ENCODE data around the gene FLG2.
"Not testable (repeated sequence)": the region's sequence is repeated elsewhere in the genome, so short reads cannot be mapped to it uniquely, and the experiment has no call there.

The FLG2 gene

DNA sequence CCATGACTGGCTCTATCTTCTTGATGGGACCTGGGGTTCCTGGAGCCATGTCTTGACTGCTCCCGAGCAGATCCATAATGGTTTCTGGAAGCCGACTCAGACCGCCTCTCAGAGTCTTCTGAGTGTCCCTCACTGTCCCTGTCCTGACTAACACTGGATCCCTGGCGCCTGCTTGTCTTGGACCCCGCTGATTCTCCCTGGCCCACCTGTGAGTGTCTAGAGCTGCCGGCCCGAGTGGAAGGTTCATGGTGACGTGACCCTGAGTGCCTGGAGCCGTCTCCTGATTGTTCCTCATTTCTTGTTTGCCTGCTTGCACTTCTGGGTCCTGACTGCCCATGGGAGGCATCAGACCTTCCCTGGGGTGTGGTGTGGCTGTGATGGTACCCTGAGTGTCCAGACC is 49.9 kb downstream of the FLG2 start:
- no peak for DNase-seq

DNA sequence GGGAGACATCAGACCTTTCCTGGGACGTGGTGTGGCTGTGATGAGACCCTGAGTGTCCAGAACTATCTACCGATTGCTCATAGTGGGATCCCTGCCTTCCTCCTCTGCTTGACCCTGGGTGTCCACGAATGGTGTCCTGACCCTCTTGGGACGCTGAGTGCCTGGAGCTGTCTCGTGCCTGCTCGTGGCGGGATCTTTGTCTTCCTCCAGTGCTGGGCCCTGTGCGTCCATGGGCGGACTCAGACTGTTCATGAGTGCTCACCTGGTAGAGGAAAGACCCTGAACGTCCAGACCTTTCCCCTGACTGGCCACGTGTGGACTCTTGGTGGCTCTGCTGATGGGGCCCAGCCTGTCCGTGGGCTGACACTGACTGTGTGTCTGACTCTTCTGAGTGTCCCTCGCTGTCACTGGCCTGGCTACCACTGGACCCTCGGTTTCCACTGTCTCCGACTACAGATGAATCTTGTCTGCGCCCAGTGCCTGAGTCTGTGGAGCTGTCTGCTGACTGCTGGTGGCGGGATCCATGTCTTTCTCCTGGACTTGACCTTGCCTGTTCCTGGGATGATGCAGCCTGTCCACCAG is 50.4 kb downstream of the FLG2 start:
- DNase-seq = not testable (repeated sequence)

DNA sequence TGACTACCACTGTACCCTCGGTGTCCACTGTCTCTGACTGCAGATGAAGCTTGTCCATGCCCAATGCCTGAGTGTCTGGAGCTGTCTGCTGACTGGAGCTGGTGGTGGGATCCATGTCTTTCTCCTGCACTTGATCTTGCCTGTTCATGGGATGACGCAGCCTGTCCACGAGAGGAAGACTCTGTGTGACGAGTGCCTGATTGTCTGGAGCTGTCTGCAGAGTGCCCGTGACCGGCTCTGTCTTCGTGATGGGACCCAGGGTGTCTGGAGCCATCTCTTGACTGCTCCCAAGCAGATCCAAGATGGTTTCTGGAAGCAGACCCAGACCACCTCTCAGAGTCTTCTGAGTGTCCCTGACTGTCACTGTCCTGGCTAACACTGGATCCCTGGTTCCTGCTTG is 51.0 kb downstream of the FLG2 start:
- DNase-seq = not testable (repeated sequence)

DNA sequence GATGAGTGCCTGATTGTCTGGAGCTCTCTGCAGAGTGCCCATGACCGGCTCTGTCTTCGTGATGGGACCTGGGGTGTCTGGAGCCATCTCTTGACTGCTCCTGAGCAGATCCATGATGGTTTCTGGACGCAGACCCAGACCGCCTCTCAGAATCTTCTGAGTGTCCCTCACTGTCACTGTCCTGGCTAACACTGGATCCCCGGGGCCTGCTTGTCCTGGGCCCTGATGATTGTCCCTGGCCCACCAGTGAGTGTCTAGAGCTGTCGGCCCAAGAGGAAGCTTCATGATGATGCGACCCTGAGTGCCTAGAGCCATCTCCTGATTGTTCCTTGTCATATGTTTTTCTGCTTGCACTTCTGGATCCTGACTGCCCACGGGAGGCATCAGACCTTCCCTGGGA is 51.8 kb downstream of the FLG2 start:
- DNase-seq = not testable (repeated sequence)

DNA sequence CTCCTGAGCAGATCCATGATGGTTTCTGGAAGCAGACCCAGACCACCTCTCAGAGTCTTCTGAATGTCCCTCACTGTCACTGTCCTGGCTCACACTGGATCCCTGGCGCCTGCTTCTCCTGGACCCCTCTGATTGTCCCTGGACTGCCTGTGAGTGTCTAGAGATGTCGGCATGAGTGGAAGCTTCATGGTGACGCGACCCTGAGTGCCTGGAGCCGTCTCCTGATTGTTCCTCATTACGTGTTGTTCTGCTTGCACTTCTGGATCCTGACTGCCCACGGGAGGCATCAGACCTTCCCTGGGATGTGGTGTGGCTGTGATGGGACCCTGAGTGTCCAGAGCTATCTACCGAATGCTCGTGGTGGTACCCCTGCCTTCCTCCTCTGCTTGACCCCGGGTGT is 53.7 kb downstream of the FLG2 start:
- DNase-seq = not testable (repeated sequence)

DNA sequence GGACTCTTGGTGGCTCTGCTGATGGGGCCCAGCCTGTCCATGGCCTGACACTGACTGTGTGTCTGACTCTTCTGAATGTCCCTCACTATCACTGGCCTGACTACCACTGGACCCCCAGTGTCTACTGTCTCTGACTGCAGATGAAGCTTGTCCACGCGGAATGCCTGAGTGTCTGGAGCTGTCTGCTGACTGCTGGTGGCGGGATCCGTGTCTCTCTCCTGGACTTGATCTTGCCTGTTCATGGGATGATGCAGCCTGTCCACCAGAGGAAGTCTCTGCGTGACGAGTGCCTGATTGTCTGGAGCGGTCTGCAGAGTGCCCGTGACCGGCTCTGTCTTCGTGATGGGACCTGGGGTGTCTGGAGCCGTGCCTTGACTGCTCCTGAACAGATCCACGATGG is 55.0 kb downstream of the FLG2 start:
- DNase-seq = not testable (repeated sequence)

DNA sequence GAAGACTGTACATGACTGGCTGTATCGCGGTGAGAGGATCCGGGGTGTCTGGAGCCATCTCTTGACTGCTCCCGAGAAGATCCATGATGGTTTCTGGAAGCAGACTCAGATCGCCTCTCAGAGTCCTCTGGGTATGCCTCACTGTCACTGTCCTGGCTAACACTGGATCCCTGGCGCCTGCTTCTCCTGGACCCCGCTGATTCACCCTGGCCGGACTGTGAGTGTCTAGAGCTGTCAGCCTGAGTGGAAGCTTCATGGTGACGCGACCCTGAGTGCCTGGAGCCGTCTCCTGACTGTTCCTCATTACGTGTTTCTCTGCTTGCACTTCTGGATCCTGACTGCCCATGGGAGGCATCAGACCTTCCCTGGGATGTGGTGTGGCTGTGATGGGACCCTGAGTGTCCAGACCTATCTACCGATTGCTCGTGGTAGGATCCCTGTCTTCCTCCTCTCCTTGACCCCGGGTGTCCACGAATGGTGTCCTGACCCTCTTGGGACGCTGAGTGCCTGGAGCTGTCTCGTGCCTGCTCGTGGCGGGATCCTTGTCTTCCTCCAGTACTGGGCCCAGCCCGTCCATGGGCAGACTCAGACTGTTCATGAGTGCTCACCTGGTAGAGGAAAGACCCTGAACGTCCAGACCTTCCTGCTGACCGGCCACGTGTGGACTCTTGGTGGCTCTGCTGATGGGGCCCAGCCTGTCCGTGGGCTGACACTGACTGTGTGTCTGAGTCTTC is 56.5 kb downstream of the FLG2 start:
- DNase-seq = not testable (repeated sequence)

Data from activated gamma-delta T cell treated with Interleukin-2 at 50 U/mL for 16 hours (primary cell).